G401 (cell line): ENCODE data around the gene POLR1B. TPM values are rescaled to one million over a fixed set of nuclear protein-coding genes. Genes with fewer than 3 reads are reported as not detected.
"Not testable (repeated sequence)": the region's sequence is repeated elsewhere in the genome, so short reads cannot be mapped to it uniquely, and the experiment has no call there.

Experiments used
- DNase-seq: peaks from one replicate; pipeline ENCODE4 v3.0.0-alpha.2; 2015; ENCODE audit warnings: low spot score
- in situ Hi-C: cut with HindIII; loops from 2 replicates; pipeline ENCODE4 v1.10.0; 2016; ENCODE audit warnings: low sequenced_read_pairs, mixed read lengths
- total RNA-seq: library from RNA; depleted of rRNA; stranded (reverse); fragments of >200 nt; shearing (Covaris generic); gene quantifications from 2 replicates; pipeline ENCODE4 v1.2.3, GENCODE V29; 2014

POLR1B gene
- total RNA-seq, 1 experiment from 2014 or later, result 44.3 TPM

GRCh38 chr2:112539306-112539705, 3.0 kb upstream of the POLR1B start:
- in situ Hi-C loops, result no loop called here
- no peak for DNase-seq

DNA sequence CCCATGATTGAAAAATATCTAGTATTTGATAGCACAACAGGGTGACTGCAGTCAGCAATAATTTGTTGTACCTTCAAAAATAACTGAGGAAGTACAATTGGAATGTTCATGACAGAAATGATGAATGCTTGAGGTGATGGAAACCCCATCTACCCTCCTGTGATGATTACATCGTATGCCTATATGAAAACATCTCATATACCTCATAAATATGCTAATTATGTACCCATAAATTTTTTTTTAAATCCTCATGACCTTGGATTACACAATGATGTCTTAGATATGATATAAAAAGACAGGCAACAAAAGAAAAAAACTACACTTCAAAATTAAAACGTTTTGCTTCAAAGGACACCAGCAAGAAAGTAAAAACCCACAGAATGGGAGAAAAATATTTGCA, 1.4 kb upstream of the POLR1B start:
- DNase-seq, result no peak
- in situ Hi-C loops, result no loop called here

GRCh38 chr2:112541315-112542122, 746 bp upstream of the POLR1B start:
- no peak for DNase-seq
- in situ Hi-C loops, result no loop called here

- peak; percentile 13 for DNase-seq
- in situ Hi-C loops, result no loop called here
These were observed 858 bp downstream of the POLR1B start for GRCh38 chr2:112542984-112543661.

GRCh38 chr2:112547333-112547732, 5.1 kb downstream of the POLR1B start:
- in situ Hi-C loops, result no loop called here
- no peak for DNase-seq

- in situ Hi-C loops, result no loop called here
These were observed 6.7 kb downstream of the POLR1B start for GRCh38 chr2:112548980-112549379.

GRCh38 chr2:112566104-112566503, 23.8 kb downstream of the POLR1B start:
- in situ Hi-C loops, result no loop called here
- DNase-seq, result no peak

More at GRCh38 chr2:112548980-112549379, 6.7 kb downstream of the POLR1B start:
- no peak for DNase-seq

GRCh38 chr2:112566508-112566907, 24.2 kb downstream of the POLR1B start:
- DNase-seq, in situ Hi-C loops: not testable (repeated sequence)

DNA sequence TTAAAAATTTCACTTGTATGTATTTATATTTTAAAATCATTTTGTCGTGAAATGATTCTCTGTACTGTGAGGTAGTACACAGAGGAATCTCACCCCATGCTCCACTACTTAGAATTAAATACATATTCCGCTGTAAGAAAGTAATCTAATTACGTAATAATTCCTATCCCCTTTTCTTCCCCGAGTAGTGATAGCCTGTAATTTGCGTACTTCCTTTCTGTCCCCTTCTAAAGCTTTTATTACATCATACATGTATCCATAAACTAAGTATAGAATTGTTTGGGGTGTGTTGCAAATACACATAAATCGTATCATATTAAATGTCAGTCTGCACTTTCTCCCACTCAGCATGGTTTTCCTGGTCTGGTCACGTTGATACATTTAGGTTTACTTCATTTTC, 29.7 kb downstream of the POLR1B start:
- DNase-seq, result no peak
- in situ Hi-C loops, result no loop called here

DNA sequence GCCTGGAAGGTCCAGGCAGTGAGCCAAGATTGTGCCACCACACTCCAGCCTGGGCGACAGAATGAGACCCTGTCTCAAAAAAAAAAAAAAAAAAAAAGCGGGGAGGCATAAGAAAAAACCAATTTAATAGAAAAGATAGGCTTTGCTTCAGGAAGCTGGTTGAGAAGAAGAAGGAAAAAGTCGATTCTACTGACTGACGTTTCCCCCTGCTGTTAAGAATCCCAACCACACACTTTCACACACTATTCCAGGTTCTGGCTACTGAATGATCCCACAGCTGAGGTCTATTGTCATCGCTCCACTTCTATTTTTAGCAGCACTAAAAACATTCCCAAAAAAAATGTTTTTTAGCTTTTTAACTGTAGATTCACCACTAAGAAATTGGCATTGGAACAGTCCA, 35.5 kb downstream of the POLR1B start:
- in situ Hi-C loops, result no loop called here
- no peak for DNase-seq

- in situ Hi-C loops, result no loop called here
- no peak for DNase-seq
These were observed 37.0 kb downstream of the POLR1B start for GRCh38 chr2:112579241-112579640.

DNA sequence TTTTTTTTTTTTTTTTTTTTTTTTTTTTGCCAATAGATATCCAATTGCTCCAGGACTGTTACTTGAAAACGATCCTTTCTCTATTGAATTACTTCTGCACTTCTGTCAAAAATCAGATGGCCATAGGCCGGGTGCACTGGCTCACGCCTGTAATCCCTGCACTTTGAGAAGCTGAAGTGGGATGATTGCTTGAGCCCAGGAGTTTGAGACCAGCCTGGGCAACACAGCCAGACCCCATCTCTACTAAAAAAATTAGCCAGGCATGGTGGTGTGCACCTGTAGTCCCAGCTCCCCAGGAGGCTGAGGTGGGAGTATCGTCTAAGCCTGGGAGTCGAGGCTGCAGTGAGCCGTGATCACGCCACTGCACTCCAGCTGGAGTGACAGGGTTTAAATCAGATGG, 37.8 kb downstream of the POLR1B start:
- in situ Hi-C loops, result no loop called here

GRCh38 chr2:112582314-112582746, 40.1 kb downstream of the POLR1B start:
- DNase-seq, result peak; percentile 61
- in situ Hi-C loops, result no loop called here

More for the DNA sequence above, 37.8 kb downstream of the POLR1B start:
- DNase-seq, result no peak

GRCh38 chr2:112583497-112584133, 41.4 kb downstream of the POLR1B start:
- in situ Hi-C loops, result no loop called here
- peak; percentile 28 for DNase-seq

DNA sequence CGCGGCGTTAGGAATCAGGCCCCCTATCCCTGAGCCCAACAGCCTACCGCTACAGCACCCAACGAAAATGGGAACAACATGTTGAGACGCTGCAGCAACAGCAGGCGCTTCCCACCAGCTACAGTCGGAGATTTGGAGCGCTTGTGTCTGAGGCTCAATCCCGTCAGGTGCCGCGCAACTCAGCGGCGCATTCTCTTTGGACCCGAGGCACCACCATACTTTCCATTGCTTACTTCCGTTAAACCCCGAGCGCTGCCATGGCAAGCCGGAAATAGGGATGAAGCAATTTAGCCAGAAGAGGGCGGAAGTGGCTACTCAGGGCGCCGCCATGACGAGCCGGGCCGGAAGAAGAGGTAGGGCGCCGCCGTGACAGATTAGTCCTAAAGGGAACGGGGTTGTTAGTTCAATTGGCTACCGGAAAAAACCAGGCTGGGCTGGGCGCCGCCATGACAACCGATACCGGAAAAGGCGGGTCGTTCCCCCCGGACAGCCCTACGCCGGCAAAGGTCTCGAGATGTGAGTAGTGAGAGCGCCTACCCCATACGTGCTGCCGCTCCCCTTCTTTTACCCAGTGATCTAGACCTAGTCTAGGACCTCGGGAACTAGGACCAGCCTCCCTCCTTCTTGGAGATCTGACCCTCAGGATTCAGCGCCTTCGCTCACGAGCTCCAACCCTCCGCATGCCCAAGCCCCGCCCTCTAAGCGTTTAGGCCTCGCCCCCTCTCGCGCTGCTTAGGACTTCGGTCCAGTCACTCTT, 42.0 kb downstream of the POLR1B start, which contains the start of gene CHCHD5:
CHCHD5 (plus strand) TSS at position 476 of the 757 bp plus-strand sequence; CDS start at position 515, 39 bp downstream.
- in situ Hi-C loops, result no loop called here
- DNase-seq, result peak; percentile 96

DNA sequence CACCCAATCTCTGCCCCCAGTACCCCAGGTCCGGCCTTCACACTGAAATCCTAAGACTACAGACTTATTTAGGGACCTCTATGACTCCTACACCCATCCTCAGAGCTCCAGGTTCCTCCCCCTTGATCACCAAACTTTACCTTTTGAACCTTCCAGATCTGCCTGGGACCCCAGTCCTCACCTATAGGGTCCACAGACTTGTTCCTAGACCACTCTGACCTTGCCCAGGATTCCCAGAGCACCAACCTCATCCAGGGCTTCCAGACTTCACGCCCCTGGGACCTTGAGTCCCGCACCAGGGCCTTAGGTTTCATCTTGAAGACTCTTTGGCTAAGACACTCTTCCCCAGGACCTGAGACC, 42.6 kb downstream of the POLR1B start:
- in situ Hi-C loops, result no loop called here
- no peak for DNase-seq

GRCh38 chr2:112585400-112585799, 43.1 kb downstream of the POLR1B start:
- in situ Hi-C loops, result no loop called here
- no peak for DNase-seq

GRCh38 chr2:112585873-112586464, 43.7 kb downstream of the POLR1B start:
- in situ Hi-C loops, result no loop called here

DNA sequence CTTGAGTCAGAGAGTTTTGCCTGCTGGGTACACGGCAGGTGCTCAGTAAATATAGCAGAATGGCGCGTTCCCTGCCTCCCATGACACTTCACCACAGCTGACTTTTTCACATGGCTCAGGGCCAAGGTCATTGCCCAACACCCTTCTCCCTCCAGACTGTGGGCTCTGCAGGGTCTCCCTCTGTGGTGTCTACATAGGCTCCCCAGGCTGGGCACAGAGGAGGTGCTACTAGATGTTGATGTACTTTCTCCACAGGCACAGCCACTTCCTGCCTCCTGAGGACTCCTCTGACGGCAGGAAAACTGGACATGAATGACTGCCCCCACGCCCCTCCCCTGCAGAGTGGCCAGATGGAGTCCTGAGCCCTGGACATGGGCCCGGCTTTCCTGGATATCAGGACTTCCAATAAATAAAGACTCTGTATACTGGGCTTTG, 46.4 kb downstream of the POLR1B start:
- peak; percentile 96 for DNase-seq
- in situ Hi-C loops, result no loop called here

More at GRCh38 chr2:112585873-112586464, 43.7 kb downstream of the POLR1B start:
- no peak for DNase-seq
